GM18951 (cell line): Measurements from ENCODE around the gene PUS1.

Source experiments
- POLR2A ChIP-seq: IDR thresholded peaks from 4 replicates; pipeline ENCODE4 v1.6.1; 2011; ENCODE audit warnings: mild to moderate bottlenecking; ENCODE audit not compliant: insufficient read length, insufficient read depth; ENCODE audit errors: extremely low read depth
- in situ Hi-C: fragments of 300-500 bp; cut with MboI; formaldehyde crosslinking; loops from one replicate; pipeline ENCODE4 v1.12.0; 2022; ENCODE audit warnings: low sequenced_read_pairs, mixed read lengths, inconsistent platforms; ENCODE audit not compliant: unreplicated experiment

Gene PUS1

DNA sequence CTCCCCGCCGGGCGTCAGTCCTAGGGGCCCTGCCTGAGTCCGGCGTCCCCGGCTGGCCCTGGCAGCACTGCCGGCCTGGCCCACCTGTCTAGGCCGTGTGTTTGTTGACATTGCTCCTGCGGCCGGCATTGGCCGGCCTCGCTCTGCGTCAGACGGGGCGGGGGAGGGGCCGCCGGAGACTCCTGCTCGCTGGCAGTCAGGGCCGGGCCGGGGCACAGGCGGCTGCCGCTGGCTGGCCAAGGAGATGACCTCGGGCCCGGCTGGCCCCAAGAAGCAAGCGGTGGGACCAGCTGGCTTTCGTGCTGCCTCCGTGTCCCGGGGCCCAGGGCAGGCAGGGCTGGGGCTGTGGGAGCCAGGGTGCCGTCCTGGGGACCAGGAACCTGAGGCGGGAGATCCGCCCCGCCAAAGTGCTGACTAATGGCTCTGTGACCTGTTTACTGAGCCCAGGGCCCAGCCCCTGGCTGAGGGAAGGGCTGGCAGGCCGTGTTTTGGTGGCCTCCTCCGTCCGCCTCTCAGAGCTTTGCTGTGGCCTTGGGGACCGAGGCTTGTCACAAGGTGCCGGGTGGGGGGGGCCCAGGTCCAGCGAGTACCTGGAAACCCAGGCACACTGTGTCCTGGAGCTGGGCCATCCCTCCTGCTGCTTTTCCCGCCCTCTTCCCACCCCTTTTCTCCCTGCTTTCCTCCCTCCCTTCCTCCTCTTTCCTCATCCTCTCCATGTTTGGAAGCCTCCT, 32.8 kb upstream of the PUS1 start:
- in situ Hi-C loops = no loop called here
- peak; percentile 25 for TF ChIP-seq POLR2A

- TF ChIP-seq POLR2A = no peak
Observed at GRCh38 chr12:131896811-131897270, 32.2 kb upstream of the PUS1 start.

DNA sequence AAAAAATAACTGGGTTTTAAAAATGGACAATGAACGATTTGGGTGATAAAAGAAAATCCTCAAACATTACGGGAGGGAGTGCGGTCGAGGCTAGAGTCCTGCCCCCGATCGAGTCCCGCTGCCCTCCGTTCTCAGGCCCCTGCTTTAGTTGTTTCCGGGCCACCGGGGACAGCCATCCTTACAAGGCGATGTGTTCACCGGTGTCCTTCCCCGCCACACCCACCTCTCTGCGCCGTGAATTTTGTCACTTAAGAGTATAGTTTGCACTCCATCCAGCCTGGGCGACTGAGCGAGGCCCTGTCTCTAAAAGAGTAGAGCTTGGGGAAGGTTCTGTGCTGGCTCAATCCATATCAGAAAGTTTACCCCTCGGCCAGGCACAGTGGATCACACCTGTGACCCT, 31.8 kb upstream of the PUS1 start:
- no peak for TF ChIP-seq POLR2A
- in situ Hi-C loops = no loop called here

More at GRCh38 chr12:131896811-131897270, 32.2 kb upstream of the PUS1 start:
- in situ Hi-C loops = no loop called here

DNA sequence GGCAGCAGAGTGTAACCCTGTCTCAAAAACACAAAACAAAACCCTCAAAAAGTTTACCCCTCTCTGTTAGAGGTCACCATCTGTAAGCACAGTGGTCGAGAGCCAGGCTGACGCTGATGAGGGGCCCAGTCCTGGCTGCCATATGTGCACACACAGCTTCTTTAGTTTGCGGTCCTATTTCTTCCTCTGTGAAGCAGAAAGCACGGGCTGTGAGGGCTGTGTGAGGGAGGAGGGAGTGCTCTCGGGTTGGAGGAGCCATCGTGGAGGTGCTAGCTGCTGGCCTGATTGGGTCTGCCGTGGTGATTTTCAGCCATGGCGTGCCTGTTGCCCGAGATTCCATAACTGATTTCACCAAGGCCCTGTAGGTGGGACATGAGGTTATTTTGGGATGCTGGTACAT, 31.2 kb upstream of the PUS1 start:
- no peak for TF ChIP-seq POLR2A

GRCh38 chr12:131900397-131900796, 28.7 kb upstream of the PUS1 start:
- in situ Hi-C loops = no loop called here

More for the DNA sequence above, 31.2 kb upstream of the PUS1 start:
- in situ Hi-C loops = no loop called here

DNA sequence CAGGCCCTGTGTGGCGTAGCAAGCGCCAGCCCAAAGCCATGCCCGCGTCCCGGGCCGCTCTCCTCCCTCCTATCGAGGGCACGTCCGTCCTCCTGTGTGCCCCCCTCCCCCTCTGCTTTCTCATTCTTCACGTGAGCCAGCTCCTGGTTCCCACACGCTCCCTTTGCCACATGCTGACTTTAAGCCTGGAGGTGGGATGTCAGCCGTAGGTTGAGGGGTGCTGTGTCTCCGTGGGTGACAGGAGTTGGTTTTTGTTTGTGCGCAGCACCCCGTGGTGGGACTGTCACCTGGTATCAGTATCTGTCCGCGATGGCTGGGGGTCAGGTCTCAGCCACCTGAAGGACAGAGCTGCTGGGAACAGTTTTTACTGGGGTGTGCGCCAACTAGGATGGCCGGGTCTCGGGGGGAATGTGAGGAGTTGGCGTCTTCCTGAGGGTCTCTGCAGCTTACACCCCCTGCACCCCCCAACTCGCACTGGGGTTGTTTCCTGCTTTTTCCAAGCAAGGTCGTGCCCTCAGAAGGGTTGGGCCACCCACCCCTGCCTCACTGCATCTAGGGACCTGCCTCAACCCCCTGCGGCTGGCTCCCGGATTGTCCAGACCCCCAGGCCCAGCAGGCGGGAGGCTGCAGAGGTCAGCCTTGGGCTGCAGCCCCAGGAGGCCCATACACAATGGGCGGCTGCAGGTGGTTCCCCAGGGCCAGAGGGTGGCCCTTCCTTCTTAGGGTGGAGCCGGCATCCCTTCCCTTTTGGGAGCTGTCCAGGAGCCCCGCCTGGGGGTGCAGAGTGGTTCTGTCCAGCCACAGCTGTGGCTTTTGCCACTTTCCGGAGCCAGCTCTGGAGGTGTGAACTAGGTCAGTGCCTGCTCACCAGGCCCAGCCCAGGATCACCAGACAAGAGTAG, 27.4 kb upstream of the PUS1 start:
- TF ChIP-seq POLR2A = no peak
- in situ Hi-C loops = no loop called here

More at GRCh38 chr12:131900397-131900796, 28.7 kb upstream of the PUS1 start:
- no peak for TF ChIP-seq POLR2A

DNA sequence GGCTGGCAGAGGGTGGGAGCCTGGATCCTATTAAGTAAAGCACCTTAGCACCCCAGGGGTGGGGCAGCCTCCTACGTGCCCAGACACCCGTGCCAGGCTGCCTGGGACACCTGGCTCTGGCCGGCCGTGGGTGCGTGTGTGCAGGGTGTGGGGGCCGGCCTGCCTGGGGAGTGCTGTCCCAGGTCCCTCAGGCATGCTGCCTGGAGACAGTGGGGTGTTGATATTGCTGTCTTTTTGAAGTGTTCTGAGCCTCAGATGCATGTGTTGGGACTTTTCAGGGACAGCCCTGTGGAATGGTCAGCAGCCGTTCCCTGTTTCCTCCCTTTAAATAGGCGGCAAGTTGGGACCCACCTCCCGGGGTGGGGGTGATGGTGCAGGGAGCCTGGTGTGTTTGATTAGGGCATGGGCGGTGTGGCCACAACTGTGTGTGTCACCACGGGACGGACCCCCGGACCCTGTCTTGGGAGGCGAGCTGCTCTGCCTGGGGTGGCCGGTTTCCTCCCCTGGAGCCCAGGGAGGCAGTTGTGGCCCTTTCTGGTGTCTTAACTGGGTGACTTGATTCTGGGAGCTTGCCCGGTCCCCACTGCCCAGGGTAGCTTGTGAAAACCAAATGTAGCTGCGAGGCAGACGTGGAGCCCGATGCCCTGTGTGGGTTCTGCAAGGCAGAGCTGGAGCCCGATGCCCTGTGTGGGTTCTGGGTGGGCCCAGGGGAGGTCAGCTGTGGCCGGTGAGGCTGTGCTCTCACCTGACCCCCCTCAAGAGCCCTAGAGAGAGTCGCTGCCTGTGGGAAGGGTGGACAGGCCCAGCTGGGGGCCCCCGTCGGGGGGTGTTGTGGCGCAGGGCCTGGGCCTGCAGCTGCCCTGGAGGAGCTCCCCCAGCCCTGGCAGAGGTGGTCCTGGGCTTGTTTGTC, 26.5 kb upstream of the PUS1 start:
- no peak for TF ChIP-seq POLR2A
- in situ Hi-C loops = no loop called here

DNA sequence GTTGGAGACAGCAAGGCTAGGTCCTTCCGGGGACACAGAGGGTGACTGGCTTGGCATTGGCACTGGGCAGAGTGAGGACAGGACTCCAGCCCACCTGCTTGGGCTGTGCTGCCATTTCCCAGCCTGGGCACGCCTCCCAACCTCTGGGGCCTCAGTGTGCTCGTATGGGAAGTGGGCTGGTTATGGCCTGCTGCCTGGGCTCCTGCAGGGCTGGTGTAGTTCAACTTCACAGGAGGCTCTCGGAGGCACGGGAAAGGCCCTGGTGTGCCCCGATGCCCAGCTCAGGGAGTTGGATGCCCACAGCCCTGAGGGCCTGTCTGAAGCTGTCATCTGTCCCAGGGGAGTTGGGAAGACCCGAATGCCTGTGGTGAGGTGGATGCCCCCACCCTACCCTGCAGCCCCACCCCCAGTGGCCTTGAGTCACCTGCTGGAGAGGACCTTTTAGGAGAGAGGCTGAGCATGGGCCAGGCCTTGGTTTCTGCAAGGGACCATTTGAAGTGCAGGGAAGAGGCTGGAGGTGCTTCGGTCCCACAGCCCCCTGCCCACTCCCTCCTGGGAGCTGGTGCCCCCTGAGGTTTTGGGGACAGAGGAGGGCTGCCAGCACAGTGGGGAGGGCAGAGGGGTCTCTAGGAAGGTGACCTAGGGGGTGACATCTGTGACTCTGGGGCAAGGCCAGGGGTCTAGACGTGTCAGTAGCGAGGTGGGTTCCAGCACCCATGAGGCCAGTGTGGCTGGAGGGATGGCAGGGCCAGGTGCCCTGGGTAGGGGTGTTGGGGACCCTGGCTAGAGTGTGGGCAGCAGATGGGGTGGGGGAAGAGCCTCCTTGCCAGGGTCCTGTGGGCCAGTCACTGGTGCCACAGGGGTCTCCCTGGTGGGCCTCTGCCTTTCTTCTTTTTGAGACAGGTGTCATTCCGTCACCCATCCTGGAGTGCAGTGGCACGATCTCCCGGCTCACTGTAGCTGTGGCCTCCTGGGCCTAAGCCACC, 25.5 kb upstream of the PUS1 start:
- in situ Hi-C loops = no loop called here
- no peak for TF ChIP-seq POLR2A

- in situ Hi-C loops = no loop called here
- TF ChIP-seq POLR2A = no peak
Observed at GRCh38 chr12:131904346-131904745, 24.7 kb upstream of the PUS1 start.

GRCh38 chr12:131905081-131905629, 23.9 kb upstream of the PUS1 start:
- in situ Hi-C loops = no loop called here
- no peak for TF ChIP-seq POLR2A

DNA sequence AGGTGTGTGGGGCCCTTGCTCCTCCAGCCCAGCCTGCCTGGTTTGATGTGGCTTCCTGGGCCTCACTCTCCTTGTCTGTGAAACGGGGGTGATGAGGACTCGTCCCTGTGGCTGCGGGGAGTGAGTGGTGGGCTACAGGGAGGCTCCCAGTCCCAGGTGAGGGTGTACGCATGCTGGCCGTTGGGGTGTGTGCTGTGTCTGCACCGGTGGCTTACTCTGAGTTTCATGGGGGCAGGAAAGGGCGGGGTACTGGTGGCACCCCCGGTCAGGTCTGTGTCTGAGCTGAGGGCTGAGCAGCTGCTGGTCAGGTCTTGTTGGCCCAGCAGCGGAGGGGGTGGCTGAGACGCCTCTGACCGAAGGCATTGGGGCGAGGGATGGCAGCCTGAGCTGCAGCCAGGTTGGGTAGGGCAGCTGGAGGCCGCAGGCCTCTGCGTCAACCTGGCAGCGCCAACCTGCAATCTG, 23.4 kb upstream of the PUS1 start:
- no peak for TF ChIP-seq POLR2A
- in situ Hi-C loops = no loop called here

DNA sequence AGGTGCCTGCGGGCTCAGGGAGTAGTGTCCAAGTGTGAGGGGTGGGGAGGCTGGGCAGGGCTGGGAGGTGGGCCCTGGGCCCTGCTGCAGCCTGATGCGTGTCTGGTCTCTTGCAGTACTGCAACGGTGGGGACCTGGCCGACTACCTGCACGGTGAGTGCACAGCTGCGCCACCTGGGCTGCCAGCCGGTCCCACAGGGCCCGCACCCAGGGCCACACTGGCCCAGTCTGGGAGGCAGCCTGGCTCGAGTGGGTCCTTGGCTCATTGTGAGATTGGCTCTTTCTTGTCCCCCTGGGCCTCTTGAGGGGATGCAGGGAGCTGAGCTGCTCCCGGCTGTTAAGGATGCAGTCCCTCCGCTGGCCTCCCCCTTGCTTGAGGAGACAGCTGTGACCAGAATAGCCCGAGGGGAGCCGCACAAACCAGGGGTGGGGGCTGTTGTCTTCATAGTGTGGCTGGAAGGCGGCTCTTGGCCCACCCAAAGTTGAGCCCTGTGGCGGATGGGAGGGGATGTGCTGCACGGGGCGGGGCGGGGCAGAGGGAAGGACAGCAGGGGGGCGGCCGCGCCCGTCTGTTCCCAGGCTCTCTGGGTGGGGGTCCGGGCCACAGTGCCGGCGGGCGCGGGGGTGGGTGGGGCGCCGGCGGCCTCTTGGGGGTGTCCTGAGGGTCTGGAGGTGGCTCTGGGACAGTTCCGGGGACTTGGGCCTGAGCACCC, 21.5 kb upstream of the PUS1 start:
- in situ Hi-C loops = no loop called here
- no peak for TF ChIP-seq POLR2A
